Naive B cell (primary cell): ENCODE data around the gene AHRR. TPM values are rescaled to one million over a fixed set of nuclear protein-coding genes. Genes with fewer than 3 reads are reported as not detected.
"Not testable (repeated sequence)": the region's sequence is repeated elsewhere in the genome, so short reads cannot be mapped to it uniquely, and the experiment has no call there.

Source experiments
- ATAC-seq, 2 donors: fragments of 150-1000 bp; cut with Tn5 transposase; 2 replicates each; pipeline ENCODE4 v1.10.0; 2021; ENCODE audit warnings: low read depth in 2 of 2, mild to moderate bottlenecking in 2 of 2, moderate library complexity in 2 of 2
- DNase-seq: peaks from one replicate; pipeline ENCODE4 v3.0.0; 2022
- H3K27ac Mint-ChIP-seq, 6 donors: one replicate each; pipeline ENCODE4 v1.8.0; 2020 to 2022; ENCODE audit warnings: mild to moderate bottlenecking in 6 of 6, mixed read lengths in 6 of 6, moderate library complexity in 5 of 6, inconsistent platforms in 2 of 6
- H3K27me3 Mint-ChIP-seq, 3 donors: one replicate each; pipeline ENCODE4 v1.8.0; 2021 to 2022; ENCODE audit warnings: mixed read lengths in 3 of 3, mild to moderate bottlenecking in 1 of 3
- H3K36me3 Mint-ChIP-seq, 2 donors: one replicate each; pipeline ENCODE4 v1.8.0; 2020 to 2022; ENCODE audit warnings: mixed read lengths in 2 of 2, inconsistent platforms in 1 of 2, mild to moderate bottlenecking in 1 of 2
- H3K4me1 Mint-ChIP-seq, 3 donors: one replicate each; pipeline ENCODE4 v1.8.0; 2020 to 2022; ENCODE audit warnings: mixed read lengths in 3 of 3, inconsistent platforms in 1 of 3, mild to moderate bottlenecking in 1 of 3, moderate library complexity in 1 of 3
- H3K4me3 Mint-ChIP-seq, 8 donors: one replicate each; pipeline ENCODE4 v1.8.0; 2020 to 2022; ENCODE audit warnings: mild to moderate bottlenecking in 8 of 8, mixed read lengths in 8 of 8, moderate library complexity in 8 of 8, inconsistent platforms in 2 of 8
- H3K9me3 Mint-ChIP-seq, 7 donors: one replicate each; pipeline ENCODE4 v1.8.0; 2020 to 2022; ENCODE audit warnings: mixed read lengths in 7 of 7, mild to moderate bottlenecking in 5 of 7, inconsistent platforms in 2 of 7, moderate library complexity in 1 of 7
- polyA plus RNA-seq, 6 donors: library from polyadenylated mRNA; unstranded; fragments of 300-500 nt; fragmentation: Illumina TruSeq; gene quantifications; one replicate each; pipeline ENCODE4 v1.2.3, GENCODE V29; 2021; ENCODE audit warnings: low read depth in 6 of 6

The AHRR gene
- polyA plus RNA-seq, 6 donors from 2014 or later: 0.09 TPM; not detected in 5

- H3K27me3 Mint-ChIP-seq: peaks cover 0 to 33% (median 29%) of the 10 kb centered on the region in 3 donors
- H3K27ac Mint-ChIP-seq: peak overlapping the region in 5 of 6 donors; percentile 33 to 70 (median 65)
- ATAC-seq (no peak), DNase-seq (no peak)
- H3K4me1 Mint-ChIP-seq: peaks cover 21 to 43% (median 27%) of the 10 kb centered on the region in 3 donors
- peak overlapping the region; percentile 79 to 91 (median 82) for H3K4me3 Mint-ChIP-seq
- no peaks in the 10 kb centered on the region for H3K9me3 Mint-ChIP-seq
- no peaks in the 10 kb centered on the region for H3K36me3 Mint-ChIP-seq
Observed at GRCh38 chr5:472076-472655, 150.7 kb downstream of the AHRR start.

GRCh38 chr5:472656-473550 lies 151.4 kb downstream of the AHRR start:
- Mint-ChIP-seq H3K9me3 (no peaks in the 10 kb centered on the region), H3K27ac (peak overlapping the region in 2 of 6 donors; percentile 65 to 69)
- DNase-seq: peak; percentile 90

GRCh38 chr5:473551-474192 lies 152.2 kb downstream of the AHRR start:
- Mint-ChIP-seq H3K27ac (peak overlapping the region in 2 of 6 donors; percentile 46 to 82), H3K36me3 (no peaks in the 10 kb centered on the region), H3K4me1 (peaks cover 21 to 44% (median 27%) of the 10 kb centered on the region in 3 donors), H3K9me3 (no peaks in the 10 kb centered on the region), H3K27me3 (peaks cover 0 to 48% (median 38%) of the 10 kb centered on the region in 3 donors), H3K4me3 (peak overlapping the region; percentile 81 to 93 (median 87))
- DNase-seq (peak; percentile 33), ATAC-seq (peak; percentile 8 to 12)

More at GRCh38 chr5:472656-473550, 151.4 kb downstream of the AHRR start:
- peak; percentile 76 to 77 for ATAC-seq
- H3K27me3 Mint-ChIP-seq: peaks cover 0 to 41% (median 37%) of the 10 kb centered on the region in 3 donors
- peaks cover 21 to 43% (median 27%) of the 10 kb centered on the region in 3 donors for H3K4me1 Mint-ChIP-seq
- no peaks in the 10 kb centered on the region for H3K36me3 Mint-ChIP-seq
- H3K4me3 Mint-ChIP-seq: peak overlapping the region; percentile 79 to 91 (median 84)

- DNase-seq, H3K36me3 Mint-ChIP-seq, ATAC-seq, H3K9me3 Mint-ChIP-seq: not testable (repeated sequence)
- peaks cover 21 to 43% (median 27%) of the 10 kb centered on the region in 3 donors for H3K4me1 Mint-ChIP-seq
- peaks cover 0 to 55% (median 38%) of the 10 kb centered on the region in 3 donors for H3K27me3 Mint-ChIP-seq
- peak overlapping the region in 1 of 6 donors; percentile 46 for H3K27ac Mint-ChIP-seq
- H3K4me3 Mint-ChIP-seq: peak overlapping the region; percentile 66 to 90 (median 82)
Observed at GRCh38 chr5:474232-474839, 152.8 kb downstream of the AHRR start.

GRCh38 chr5:474840-475661 lies 153.5 kb downstream of the AHRR start:
- ATAC-seq: no peak
- Mint-ChIP-seq H3K4me1 (peaks cover 21 to 36% (median 22%) of the 10 kb centered on the region in 3 donors), H3K27me3 (peaks cover 0 to 62% (median 38%) of the 10 kb centered on the region in 3 donors), H3K4me3 (peak overlapping the region; percentile 65 to 90 (median 76)), H3K9me3 (no peaks in the 10 kb centered on the region), H3K27ac (peak overlapping the region in 2 of 6 donors; percentile 10 to 32), H3K36me3 (no peaks in the 10 kb centered on the region)
- no peak for DNase-seq

GRCh38 chr5:475704-476101 lies 154.2 kb downstream of the AHRR start:
- no peaks in the 10 kb centered on the region for H3K9me3 Mint-ChIP-seq
- peaks cover 0 to 69% (median 38%) of the 10 kb centered on the region in 3 donors for H3K27me3 Mint-ChIP-seq
- peaks cover 16 to 32% (median 21%) of the 10 kb centered on the region in 3 donors for H3K4me1 Mint-ChIP-seq
- peak overlapping the region in 1 of 6 donors; percentile 10 for H3K27ac Mint-ChIP-seq
- DNase-seq: no peak
- ATAC-seq: no peak
- no peaks in the 10 kb centered on the region for H3K36me3 Mint-ChIP-seq
- peak overlapping the region in 5 of 8 donors; percentile 51 to 81 (median 58) for H3K4me3 Mint-ChIP-seq

GRCh38 chr5:476102-476813 lies 154.7 kb downstream of the AHRR start:
- Mint-ChIP-seq H3K36me3 (no peaks in the 10 kb centered on the region), H3K9me3 (no peaks in the 10 kb centered on the region), H3K4me3 (peak overlapping the region in 5 of 8 donors; percentile 9 to 58 (median 29)), H3K4me1 (peaks cover 10 to 26% (median 17%) of the 10 kb centered on the region in 3 donors), H3K27me3 (peaks cover 1 to 74% (median 38%) of the 10 kb centered on the region in 3 donors), H3K27ac (no peak overlapping the region)
- ATAC-seq (no peak), DNase-seq (no peak)

GRCh38 chr5:476814-477175 lies 155.3 kb downstream of the AHRR start:
- Mint-ChIP-seq H3K9me3 (no peaks in the 10 kb centered on the region), H3K36me3 (no peaks in the 10 kb centered on the region), H3K27me3 (peaks cover 5 to 78% (median 38%) of the 10 kb centered on the region in 3 donors), H3K4me3 (peak overlapping the region in 2 of 8 donors; percentile 35 to 53), H3K27ac (no peak overlapping the region), H3K4me1 (peaks cover 5 to 21% (median 12%) of the 10 kb centered on the region in 3 donors)
- ATAC-seq (no peak), DNase-seq (no peak)

GRCh38 chr5:477247-477646 lies 155.7 kb downstream of the AHRR start:
- Mint-ChIP-seq H3K4me3 (peak overlapping the region in 2 of 8 donors; percentile 35 to 52), H3K27me3 (peaks cover 5 to 79% (median 38%) of the 10 kb centered on the region in 3 donors), H3K9me3 (no peaks in the 10 kb centered on the region), H3K36me3 (no peaks in the 10 kb centered on the region), H3K4me1 (peaks cover 2 to 18% (median 8%) of the 10 kb centered on the region in 3 donors), H3K27ac (no peak overlapping the region)
- DNase-seq (no peak), ATAC-seq (no peak)

- Mint-ChIP-seq H3K27ac (no peak overlapping the region), H3K36me3 (no peaks in the 10 kb centered on the region), H3K4me3 (peak overlapping the region in 1 of 8 donors; percentile 52), H3K27me3 (peaks cover 5 to 85% (median 38%) of the 10 kb centered on the region in 3 donors), H3K9me3 (no peaks in the 10 kb centered on the region), H3K4me1 (peaks cover 2 to 18% (median 8%) of the 10 kb centered on the region in 3 donors)
- ATAC-seq (no peak), DNase-seq (no peak)
Observed at GRCh38 chr5:477871-478270, 156.4 kb downstream of the AHRR start.

GRCh38 chr5:478369-478981 lies 157.0 kb downstream of the AHRR start:
- Mint-ChIP-seq H3K27ac (no peak overlapping the region), H3K4me1 (peaks cover 2 to 18% (median 8%) of the 10 kb centered on the region in 3 donors), H3K4me3 (peak overlapping the region in 1 of 8 donors; percentile 35), H3K36me3 (no peaks in the 10 kb centered on the region), H3K9me3 (no peaks in the 10 kb centered on the region), H3K27me3 (peaks cover 5 to 90% (median 38%) of the 10 kb centered on the region in 3 donors)
- ATAC-seq (no peak), DNase-seq (no peak)
